Neuronal stem cell (in vitro differentiated cells): ENCODE measurements around the gene IQCK.

Source experiments
- DNase-seq: peaks from one replicate; pipeline ENCODE4 v3.0.0-alpha.2; 2013; ENCODE audit warnings: low spot score
- H2AFZ ChIP-seq: one replicate; pipeline ENCODE4 v1.6.1; 2013; ENCODE audit warnings: mild to moderate bottlenecking, low read length, inconsistent platforms
- H2AK5ac ChIP-seq: 2 replicates; pipeline ENCODE4 v1.6.1; 2013; ENCODE audit warnings: low read depth, mild to moderate bottlenecking, inconsistent platforms, low read length, moderate library complexity, mixed read lengths
- H2BK120ac ChIP-seq: 2 replicates; pipeline ENCODE4 v1.6.1; 2013; ENCODE audit warnings: low read depth, mild to moderate bottlenecking, inconsistent platforms, low read length, moderate library complexity, mixed read lengths
- H2BK12ac ChIP-seq: one replicate; pipeline ENCODE4 v1.6.1; 2013; ENCODE audit warnings: low read length, inconsistent platforms
- H2BK15ac ChIP-seq: 2 replicates; pipeline ENCODE4 v1.6.1; 2013; ENCODE audit warnings: mild to moderate bottlenecking, low read length, inconsistent platforms, mixed read lengths
- H2BK5ac ChIP-seq: one replicate; pipeline ENCODE4 v1.6.1; 2013; ENCODE audit warnings: inconsistent platforms, mild to moderate bottlenecking, low read length, moderate library complexity
- H3K14ac ChIP-seq: one replicate; pipeline ENCODE4 v1.6.1; 2013; ENCODE audit warnings: low read length, inconsistent platforms
- H3K18ac ChIP-seq: 2 replicates; pipeline ENCODE4 v1.6.1; 2013; ENCODE audit warnings: low read length, inconsistent platforms
- H3K23ac ChIP-seq: 2 replicates; pipeline ENCODE4 v1.6.1; 2013; ENCODE audit warnings: low read depth, mild to moderate bottlenecking, mixed read lengths, low read length, inconsistent platforms; ENCODE audit not compliant: poor library complexity
- H3K27ac ChIP-seq: replicated peaks from 3 replicates; pipeline ENCODE4 v1.5.1; 2013; ENCODE audit warnings: low read length, inconsistent platforms
- H3K27me3 ChIP-seq, 3 experiments: 2 replicates each; pipeline ENCODE4 v1.6.1; 2013; ENCODE audit warnings: low read length in 3 of 3, mild to moderate bottlenecking in 2 of 3, inconsistent platforms in 1 of 3, low read depth in 1 of 3, mixed read lengths in 1 of 3, moderate library complexity in 1 of 3; ENCODE audit not compliant: control insufficient read depth in 3 of 3, insufficient read depth in 3 of 3
- H3K36me3 ChIP-seq, 2 donors: replicated peaks in 1 of 2; 2 replicates each; pipeline ENCODE4 v1.6.1; 2013; ENCODE audit warnings: low read length in 2 of 2; ENCODE audit not compliant: control insufficient read depth in 2 of 2, insufficient read depth in 2 of 2
- H3K4ac ChIP-seq: 2 replicates; pipeline ENCODE4 v1.6.1; 2013; ENCODE audit warnings: inconsistent platforms, mild to moderate bottlenecking, low read length, moderate library complexity
- H3K4me1 ChIP-seq, 2 donors: 1 replicate in 1 of 2; 2 replicates in 1 of 2; pipeline ENCODE4 v1.6.1; 2013; ENCODE audit warnings: low read length in 2 of 2, low read depth in 1 of 2; ENCODE audit not compliant: control insufficient read depth in 2 of 2, insufficient read depth in 1 of 2
- H3K4me2 ChIP-seq: one replicate; pipeline ENCODE4 v1.6.1; 2013; ENCODE audit warnings: mild to moderate bottlenecking, low read length, inconsistent platforms; ENCODE audit not compliant: insufficient read depth, poor library complexity, severe bottlenecking
- H3K4me3 ChIP-seq, 2 donors: 2 replicates each; pipeline ENCODE4 v1.5.1; 2013; ENCODE audit warnings: low read length in 2 of 2, mild to moderate bottlenecking in 2 of 2, inconsistent platforms in 1 of 2, moderate library complexity in 1 of 2
- H3K79me1 ChIP-seq: one replicate; pipeline ENCODE4 v1.6.1; 2013; ENCODE audit warnings: low read depth, mild to moderate bottlenecking, inconsistent platforms, low read length, moderate library complexity
- H3K9ac ChIP-seq: one replicate; pipeline ENCODE4 v1.6.1; 2013; ENCODE audit warnings: mild to moderate bottlenecking, low read depth, low read length, inconsistent platforms; ENCODE audit not compliant: poor library complexity
- H3K9me3 ChIP-seq, 2 donors: replicated peaks in 1 of 2; 2 replicates each; pipeline versions ENCODE3 to v1.6.1; 2013; ENCODE audit warnings: low read length in 2 of 2, mild to moderate bottlenecking in 2 of 2, inconsistent platforms in 1 of 2, low read depth in 1 of 2, mixed read lengths in 1 of 2, moderate library complexity in 1 of 2; ENCODE audit not compliant: control insufficient read depth in 2 of 2, insufficient read depth in 1 of 2
- H4K8ac ChIP-seq: one replicate; pipeline ENCODE4 v1.6.1; 2013; ENCODE audit warnings: low read depth, mild to moderate bottlenecking, inconsistent platforms, low read length, moderate library complexity
- H4K91ac ChIP-seq: one replicate; pipeline ENCODE4 v1.6.1; 2013; ENCODE audit warnings: low read length, low read depth, mild to moderate bottlenecking, inconsistent platforms; ENCODE audit not compliant: poor library complexity
- WGBS, 2 donors: extraction: QIAGEN DNeasy Blood & Tissue Kit; methylation state at CpG; one replicate each; pipeline ENCODE4 v1.1.7; 2013; ENCODE audit warnings: missing lambda C conversion rate in 2 of 2, mixed read lengths in 1 of 2; ENCODE audit not compliant: insufficient read length in 2 of 2, insufficient replicate concordance in 1 of 2; ENCODE audit errors: extremely low coverage in 2 of 2; 5-methylcytosine and 5-hydroxymethylcytosine counted together

Gene IQCK

GRCh38 chr16:19766988-19767387, 48.9 kb downstream of the IQCK start:
- no peak overlapping the region for H2BK12ac ChIP-seq
- H3K9me3 ChIP-seq = peaks cover 4 to 8% of the 10 kb centered on the region in 2 donors
- no peak for DNase-seq
- no peaks in the 10 kb centered on the region for H3K27me3 ChIP-seq
- H4K8ac ChIP-seq = no peak overlapping the region
- no peak overlapping the region for H3K9ac ChIP-seq
- no peak overlapping the region for H3K23ac ChIP-seq
- no CpG with 5 or more reads among the region's 9 CpGs for WGBS, 2 donors
- H3K18ac ChIP-seq = no peak overlapping the region
- H2AFZ ChIP-seq = no peak overlapping the region
- H3K4me3 ChIP-seq = no peak overlapping the region
- H2BK5ac ChIP-seq = no peak overlapping the region
- peaks cover 0 to 2% of the 10 kb centered on the region in 2 donors for H3K4me1 ChIP-seq
- no peaks in the 10 kb centered on the region for H3K79me1 ChIP-seq
- no peak overlapping the region for H2BK120ac ChIP-seq
- no peak overlapping the region for H3K4ac ChIP-seq
- no peak overlapping the region for H3K27ac ChIP-seq
- no peak overlapping the region for H3K14ac ChIP-seq
- H3K36me3 ChIP-seq = peaks cover 0 to 6% of the 10 kb centered on the region in 2 donors
- no peak overlapping the region for H3K4me2 ChIP-seq
- no peak overlapping the region for H4K91ac ChIP-seq
- no peak overlapping the region for H2AK5ac ChIP-seq
- no peak overlapping the region for H2BK15ac ChIP-seq

- Histone ChIP-seq H2BK120ac (no peak overlapping the region), H3K4ac (no peak overlapping the region), H3K14ac (no peak overlapping the region), H4K8ac (no peak overlapping the region), H3K9me3 (peaks cover 4 to 8% of the 10 kb centered on the region in 2 donors), H3K18ac (no peak overlapping the region), H2BK5ac (no peak overlapping the region), H3K36me3 (peaks cover 0 to 6% of the 10 kb centered on the region in 2 donors), H3K23ac (no peak overlapping the region), H4K91ac (no peak overlapping the region), H3K79me1 (no peaks in the 10 kb centered on the region), H3K4me3 (no peak overlapping the region), H3K4me2 (no peak overlapping the region), H2AFZ (no peak overlapping the region), H3K9ac (no peak overlapping the region), H2AK5ac (no peak overlapping the region), H3K27ac (no peak overlapping the region), H2BK12ac (no peak overlapping the region), H2BK15ac (no peak overlapping the region), H3K27me3 (no peaks in the 10 kb centered on the region), H3K4me1 (peaks cover 0 to 2% of the 10 kb centered on the region in 2 donors)
- DNase-seq = no peak
- no CpG with 5 or more reads among the region's 13 CpGs for WGBS, 2 donors
Observed at GRCh38 chr16:19767497-19767896, 49.4 kb downstream of the IQCK start.

DNA sequence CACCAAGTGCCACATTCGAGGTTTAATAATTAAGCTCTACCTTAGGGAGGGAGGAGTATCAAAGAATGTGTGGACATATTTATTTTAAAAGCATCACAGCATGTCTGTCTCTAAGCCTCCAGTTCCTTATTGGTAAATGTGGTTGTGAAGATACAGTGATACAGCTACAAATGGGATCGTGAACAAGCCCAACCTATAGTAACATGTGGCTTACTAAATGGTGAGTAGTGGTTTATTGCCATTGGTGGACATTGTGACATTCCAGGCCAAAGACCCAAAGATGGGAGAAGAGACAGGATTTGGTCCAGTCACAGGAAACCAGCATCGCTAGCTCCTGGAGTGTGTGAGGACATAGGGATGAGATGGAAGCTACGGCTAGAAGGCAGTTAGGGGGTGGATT, 51.2 kb downstream of the IQCK start:
- DNase-seq = no peak
- no peak overlapping the region for H4K8ac ChIP-seq
- no peak overlapping the region for H3K23ac ChIP-seq
- peaks cover 4 to 8% of the 10 kb centered on the region in 2 donors for H3K9me3 ChIP-seq
- H2BK12ac ChIP-seq = no peak overlapping the region
- H4K91ac ChIP-seq = no peak overlapping the region
- no peak overlapping the region for H3K27ac ChIP-seq
- H2BK15ac ChIP-seq = no peak overlapping the region
- H3K4ac ChIP-seq = no peak overlapping the region
- H2AK5ac ChIP-seq = no peak overlapping the region
- H3K79me1 ChIP-seq = no peaks in the 10 kb centered on the region
- no peak overlapping the region for H3K9ac ChIP-seq
- no peak overlapping the region for H2BK120ac ChIP-seq
- no peak overlapping the region for H3K18ac ChIP-seq
- no peak overlapping the region for H2BK5ac ChIP-seq
- H3K14ac ChIP-seq = no peak overlapping the region
- peaks cover 0 to 9% of the 10 kb centered on the region in 2 donors for H3K4me1 ChIP-seq
- no peak overlapping the region for H2AFZ ChIP-seq
- no peaks in the 10 kb centered on the region for H3K27me3 ChIP-seq
- no CpG with 5 or more reads among the region's 4 CpGs for WGBS, 2 donors
- no peak overlapping the region for H3K4me3 ChIP-seq
- peaks cover 0 to 6% of the 10 kb centered on the region in 2 donors for H3K36me3 ChIP-seq
- H3K4me2 ChIP-seq = no peak overlapping the region

DNA sequence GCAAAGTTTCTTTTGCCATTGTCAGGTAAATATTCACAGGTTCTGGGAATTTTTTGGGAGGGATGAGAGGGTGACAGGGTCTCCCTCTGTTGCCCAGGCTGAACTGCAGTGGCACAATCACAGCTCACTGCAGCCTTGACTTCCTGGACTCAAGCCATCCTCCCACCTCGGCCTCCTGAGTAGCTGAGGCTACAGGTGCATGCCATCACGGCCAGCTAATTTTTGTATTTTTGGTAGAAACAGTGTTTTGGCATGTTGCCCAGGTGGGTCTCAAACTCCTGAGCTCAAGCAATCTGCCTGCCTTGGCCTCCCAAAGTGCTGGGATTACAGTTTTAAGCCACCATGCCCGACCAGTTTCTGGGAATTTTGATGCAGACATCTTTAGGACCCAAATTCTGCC, 53.0 kb downstream of the IQCK start:
- peaks cover 0 to 10% of the 10 kb centered on the region in 2 donors for H3K4me1 ChIP-seq
- H4K91ac ChIP-seq = no peak overlapping the region
- no peak overlapping the region for H3K9ac ChIP-seq
- H3K27me3 ChIP-seq = no peaks in the 10 kb centered on the region
- H2BK5ac ChIP-seq = no peak overlapping the region
- H2BK12ac ChIP-seq = no peak overlapping the region
- no CpG with 5 or more reads among the region's 3 CpGs for WGBS, 2 donors
- no peak overlapping the region for H3K4ac ChIP-seq
- H2BK15ac ChIP-seq = no peak overlapping the region
- no peak overlapping the region for H2AK5ac ChIP-seq
- no peak overlapping the region for H3K14ac ChIP-seq
- H3K36me3 ChIP-seq = peaks cover 0 to 6% of the 10 kb centered on the region in 2 donors
- H4K8ac ChIP-seq = no peak overlapping the region
- H2AFZ ChIP-seq = no peak overlapping the region
- no peak overlapping the region for H3K27ac ChIP-seq
- no peak overlapping the region for H3K23ac ChIP-seq
- H3K18ac ChIP-seq = no peak overlapping the region
- H3K4me2 ChIP-seq = no peak overlapping the region
- no peaks in the 10 kb centered on the region for H3K79me1 ChIP-seq
- no peak overlapping the region for H3K4me3 ChIP-seq
- H3K9me3 ChIP-seq = peaks cover 4 to 8% of the 10 kb centered on the region in 2 donors
- H2BK120ac ChIP-seq = no peak overlapping the region
- DNase-seq = no peak
